Gastrocnemius medialis (tissue), 4 donors: ENCODE results near the gene BMP10. TPM values are rescaled to one million over a fixed set of nuclear protein-coding genes. Genes with fewer than 3 reads are reported as not detected.

ENCODE experiments used
- ATAC-seq, 2 donors: fragments of 150-250 bp; one replicate each; pipeline ENCODE4 v1.9.1; 2016
- DNase-seq, 2 donors: peaks; one replicate each; pipeline ENCODE4 v3.0.0-alpha.2; 2019
- H3K27ac ChIP-seq, 4 donors: fragments of 200-600 bp; sonication (generic); 1 replicate in 1 of 4; 2 replicates in 3 of 4; pipeline ENCODE4 v1.5.1; 2016 to 2018; ENCODE audit warnings: mild to moderate bottlenecking in 2 of 4, moderate library complexity in 1 of 4
- H3K27me3 ChIP-seq, 3 donors: fragments of 200-600 bp; sonication (generic) in 2 of 3; 1 replicate in 1 of 3; 2 replicates in 2 of 3; pipeline versions ENCODE4 v1.5.1 to v1.6.0; 2016 to 2019; ENCODE audit warnings: mild to moderate bottlenecking in 1 of 3, moderate library complexity in 1 of 3
- H3K36me3 ChIP-seq, 2 donors: fragments of 200-600 bp; sonication (generic) in 1 of 2; one replicate each; pipeline ENCODE4 v1.5.1; 2017 to 2018
- H3K4me1 ChIP-seq, 2 donors: fragments of 200-600 bp; sonication (generic) in 1 of 2; one replicate each; pipeline ENCODE4 v1.5.1; 2016 to 2017; ENCODE audit warnings: mild to moderate bottlenecking in 2 of 2
- H3K4me3 ChIP-seq, 4 donors: fragments of 200-600 bp; sonication (generic) in 3 of 4; 1 replicate in 1 of 4; 2 replicates in 3 of 4; pipeline ENCODE4 v1.5.1; 2016 to 2019; ENCODE audit warnings: mild to moderate bottlenecking in 2 of 4
- H3K9me3 ChIP-seq, 3 donors: fragments of 200-600 bp; sonication (generic) in 2 of 3; 1 replicate in 1 of 3; 2 replicates in 2 of 3; pipeline ENCODE4 v1.5.1; 2016 to 2019
- CTCF ChIP-seq, 5 experiments: fragments of 450-650 bp in 3 of 5; fragments of 200-600 bp in 2 of 5; sonication (generic) in 2 of 5; IDR thresholded peaks in 4 of 5; conservative IDR thresholded peaks in 1 of 5; 1 replicate in 4 of 5; 2 replicates in 1 of 5; pipeline ENCODE4 v1.5.1; 2016 to 2019; ENCODE audit warnings: antibody characterized with exemption in 5 of 5, mild to moderate bottlenecking in 3 of 5, moderate library complexity in 3 of 5
- POLR2A ChIP-seq, 2 donors: fragments of 450-650 bp; IDR thresholded peaks; one replicate each; pipeline ENCODE4 v1.6.1; 2017; ENCODE audit warnings: antibody characterized with exemption in 2 of 2, mild to moderate bottlenecking in 2 of 2, moderate library complexity in 2 of 2
- in situ Hi-C, 4 donors: fragments of 200-750 bp; cut with MboI; loops; one replicate each; pipeline versions ENCODE4 v1.15.0 to v1.8.0; 2017; ENCODE audit warnings: low sequenced_read_pairs in 4 of 4
- intact Hi-C: fragments of 100-400 bp; cut with DNase I; formaldehyde crosslinking; loops from one replicate; pipeline ENCODE4 v1.15.1; 2023; ENCODE audit warnings: low total_unique reads
- total RNA-seq, 4 donors: library from RNA; depleted of rRNA; stranded (reverse); fragments of >200 nt; gene quantifications; one replicate each; pipeline versions ENCODE4 v1.1.0 to v1.2.3, GENCODE V29; 2016

BMP10 gene
- total RNA-seq, 4 donors from 2014 or later: not detected

- Histone ChIP-seq H3K27me3 (no peaks in the 10 kb centered on the region), H3K36me3 (no peaks in the 10 kb centered on the region), H3K27ac (no peak overlapping the region), H3K4me3 (no peak overlapping the region), H3K9me3 (no peaks in the 10 kb centered on the region), H3K4me1 (no peaks in the 10 kb centered on the region)
- intact Hi-C loops (no loop called here), in situ Hi-C loops (no loop called here)
- no peak for ATAC-seq
- TF ChIP-seq POLR2A (IDR thresholded peaks at IDR 0.05) (no peak), CTCF (IDR thresholded peaks at IDR 0.05 in 4 of 5, conservative IDR thresholded peaks at IDR 0.05 in 1 of 5) (no peak)
- no peak for DNase-seq
Observed at GRCh38 chr2:68850524-68850923, 20.7 kb downstream of the BMP10 start.

- no peaks in the 10 kb centered on the region for H3K27me3 ChIP-seq
- TF ChIP-seq CTCF (IDR thresholded peaks at IDR 0.05 in 4 of 5, conservative IDR thresholded peaks at IDR 0.05 in 1 of 5): no peak
- H3K27ac ChIP-seq: no peak overlapping the region
- H3K9me3 ChIP-seq: no peaks in the 10 kb centered on the region
- intact Hi-C loops (no loop called here), in situ Hi-C loops (no loop called here)
- ATAC-seq (no peak), DNase-seq (no peak)
- H3K4me3 ChIP-seq: no peak overlapping the region
- H3K36me3 ChIP-seq: no peaks in the 10 kb centered on the region
- H3K4me1 ChIP-seq: no peaks in the 10 kb centered on the region
Observed at GRCh38 chr2:68849579-68850030, 21.6 kb downstream of the BMP10 start.

GRCh38 chr2:68847751-68848150, 23.4 kb downstream of the BMP10 start:
- Histone ChIP-seq H3K9me3 (no peaks in the 10 kb centered on the region), H3K27ac (no peak overlapping the region), H3K36me3 (no peaks in the 10 kb centered on the region), H3K4me3 (no peak overlapping the region), H3K4me1 (no peaks in the 10 kb centered on the region), H3K27me3 (no peaks in the 10 kb centered on the region)
- ATAC-seq: no peak
- in situ Hi-C loops: no loop called here
- DNase-seq: no peak
- intact Hi-C loops: no loop called here
- no peak for TF ChIP-seq CTCF (IDR thresholded peaks at IDR 0.05 in 4 of 5, conservative IDR thresholded peaks at IDR 0.05 in 1 of 5)
- no peak for TF ChIP-seq POLR2A (IDR thresholded peaks at IDR 0.05)

GRCh38 chr2:68846091-68846490, 25.1 kb downstream of the BMP10 start:
- no peak for ATAC-seq
- Histone ChIP-seq H3K27ac (no peak overlapping the region), H3K36me3 (no peaks in the 10 kb centered on the region), H3K9me3 (no peaks in the 10 kb centered on the region), H3K27me3 (no peaks in the 10 kb centered on the region), H3K4me3 (no peak overlapping the region), H3K4me1 (no peaks in the 10 kb centered on the region)
- in situ Hi-C loops (no loop called here), intact Hi-C loops (no loop called here)
- DNase-seq: no peak
- no peak for TF ChIP-seq CTCF (IDR thresholded peaks at IDR 0.05 in 4 of 5, conservative IDR thresholded peaks at IDR 0.05 in 1 of 5)
- no peak for TF ChIP-seq POLR2A (IDR thresholded peaks at IDR 0.05)

GRCh38 chr2:68845043-68845442, 26.2 kb downstream of the BMP10 start:
- TF ChIP-seq POLR2A (IDR thresholded peaks at IDR 0.05): no peak
- no peak for TF ChIP-seq CTCF (IDR thresholded peaks at IDR 0.05 in 4 of 5, conservative IDR thresholded peaks at IDR 0.05 in 1 of 5)
- ATAC-seq (no peak), DNase-seq (no peak)
- intact Hi-C loops: no loop called here
- H3K27me3 ChIP-seq: no peaks in the 10 kb centered on the region
- no peaks in the 10 kb centered on the region for H3K9me3 ChIP-seq
- no peak overlapping the region for H3K4me3 ChIP-seq
- in situ Hi-C loops: no loop called here
- H3K4me1 ChIP-seq: no peaks in the 10 kb centered on the region
- H3K36me3 ChIP-seq: no peaks in the 10 kb centered on the region
- no peak overlapping the region for H3K27ac ChIP-seq
